ENCODE data around the gene MYCBP. TPM values are rescaled to one million over a fixed set of nuclear protein-coding genes. Genes with fewer than 3 reads are reported as not detected.
A peak's percentile ranks its signal among the peaks of the same experiment; 100 is the strongest.

The MYCBP gene
- total RNA-seq, result 14.5 TPM
- long read RNA-seq, transcript MYCBP-201 (5 exons, 2,818 nt), result major isoform, 12 of 15 reads
- long read RNA-seq, partial matches to known transcripts, result 1 of 15 reads
- long read RNA-seq, other reads (novel, unspliced or antisense), result 1 of 15 reads

- intact Hi-C loops (cut with micrococcal nuclease), result no loop called here
- TF ChIP-seq CTCF (IDR thresholded peaks at IDR 0.05; ENCODE audit: borderline replicate concordance), result peak; percentile 43
- H3K27me3 ChIP-seq (ENCODE audit: low read depth), result no peaks in the 10 kb centered on the region
- peak within 1 kb of the TSS; percentile 90 for H3K27ac ChIP-seq (replicated peaks)
- peak; percentile 94 for DNase-seq
- no peaks in the 10 kb centered on the region for H3K9me3 ChIP-seq (replicated peaks)
- H3K4me3 ChIP-seq, result peak within 1 kb of the TSS; percentile 86
- no peaks in the 10 kb centered on the region for H3K36me3 ChIP-seq
- peaks cover 42% of the 10 kb centered on the region for H3K4me1 ChIP-seq
Measured at GRCh38 chr1:38873027-38873969, at the start of gene MYCBP. Gene MYCBP, minus strand, starts transcription at chr1:38873348. Its CDS starts 43 bp downstream, at chr1:38873305.

GRCh38 chr1:38919130-38919529 is 46.0 kb upstream of the MYCBP start:
- TF ChIP-seq CTCF (IDR thresholded peaks at IDR 0.05; ENCODE audit: borderline replicate concordance), result peak; percentile 21
- Histone ChIP-seq H3K9me3 (replicated peaks) (no peaks in the 10 kb centered on the region), H3K36me3 (peaks cover 6% of the 10 kb centered on the region), H3K4me1 (no peaks in the 10 kb centered on the region), H3K27ac (replicated peaks) (no peak overlapping the region), H3K4me3 (no peak overlapping the region), H3K27me3 (ENCODE audit: low read depth) (no peaks in the 10 kb centered on the region)
- intact Hi-C loops (cut with micrococcal nuclease), result no loop called here
- no peak for DNase-seq

GRCh38 chr1:38918568-38918967 is 45.4 kb upstream of the MYCBP start:
- no peaks in the 10 kb centered on the region for H3K4me1 ChIP-seq
- H3K27ac ChIP-seq (replicated peaks), result no peak overlapping the region
- no peaks in the 10 kb centered on the region for H3K27me3 ChIP-seq (ENCODE audit: low read depth)
- DNase-seq, result no peak
- TF ChIP-seq CTCF (IDR thresholded peaks at IDR 0.05; ENCODE audit: borderline replicate concordance), result no peak
- intact Hi-C loops (cut with micrococcal nuclease), result no loop called here
- H3K9me3 ChIP-seq (replicated peaks), result no peaks in the 10 kb centered on the region
- H3K4me3 ChIP-seq, result no peak overlapping the region
- H3K36me3 ChIP-seq, result peaks cover 6% of the 10 kb centered on the region

- Histone ChIP-seq H3K36me3 (peaks cover 6% of the 10 kb centered on the region), H3K27ac (replicated peaks) (no peak overlapping the region), H3K9me3 (replicated peaks) (no peaks in the 10 kb centered on the region), H3K27me3 (ENCODE audit: low read depth) (no peaks in the 10 kb centered on the region), H3K4me1 (no peaks in the 10 kb centered on the region), H3K4me3 (no peak overlapping the region)
- TF ChIP-seq CTCF (IDR thresholded peaks at IDR 0.05; ENCODE audit: borderline replicate concordance), result no peak
- intact Hi-C loops (cut with micrococcal nuclease), result no loop called here
- no peak for DNase-seq
Measured at GRCh38 chr1:38917772-38918171, 44.6 kb upstream of the MYCBP start.

GRCh38 chr1:38917337-38917736 is 44.2 kb upstream of the MYCBP start:
- H3K36me3 ChIP-seq, result peaks cover 6% of the 10 kb centered on the region
- DNase-seq, result no peak

More at GRCh38 chr1:38917337-38917736, 44.2 kb upstream of the MYCBP start:
- no peak for TF ChIP-seq CTCF (IDR thresholded peaks at IDR 0.05; ENCODE audit: borderline replicate concordance)
- Histone ChIP-seq H3K9me3 (replicated peaks) (no peaks in the 10 kb centered on the region), H3K4me3 (no peak overlapping the region), H3K27me3 (ENCODE audit: low read depth) (no peaks in the 10 kb centered on the region), H3K4me1 (no peaks in the 10 kb centered on the region), H3K27ac (replicated peaks) (no peak overlapping the region)
- intact Hi-C loops (cut with micrococcal nuclease), result no loop called here

Data from left ventricle myocardium inferior (tissue), 1 donor.